HG02571 (cell line): ENCODE data around the gene CCDC13.

ENCODE experiments used
- ATAC-seq: cut with Tn5 transposase; IDR thresholded peaks from one replicate; pipeline ENCODE4 v1.9.1; 2021; ENCODE audit warnings: mild to moderate bottlenecking, moderate library complexity; ENCODE audit not compliant: unreplicated experiment

The CCDC13 gene

GRCh38 chr3:42734263-42734860, 38.7 kb downstream of the CCDC13 start:
- no peak for ATAC-seq

- ATAC-seq, result no peak
These were observed 39.4 kb downstream of the CCDC13 start for GRCh38 chr3:42733501-42734262.

- ATAC-seq, result no peak
These were observed 40.1 kb downstream of the CCDC13 start for GRCh38 chr3:42732829-42733459.

GRCh38 chr3:42732196-42732828, 40.7 kb downstream of the CCDC13 start:
- no peak for ATAC-seq

- no peak for ATAC-seq
These were observed 41.4 kb downstream of the CCDC13 start for GRCh38 chr3:42731476-42732195.

GRCh38 chr3:42730706-42731420, 42.2 kb downstream of the CCDC13 start:
- ATAC-seq, result no peak

- no peak for ATAC-seq
These were observed 42.8 kb downstream of the CCDC13 start for GRCh38 chr3:42730294-42730693.

- no peak for ATAC-seq
These were observed 43.5 kb downstream of the CCDC13 start for GRCh38 chr3:42729404-42730145.

- ATAC-seq, result no peak
These were observed 44.2 kb downstream of the CCDC13 start for GRCh38 chr3:42728668-42729364.

- no peak for ATAC-seq
These were observed 45.0 kb downstream of the CCDC13 start for GRCh38 chr3:42728056-42728455.

- ATAC-seq, result no peak
These were observed 47.6 kb downstream of the CCDC13 start for GRCh38 chr3:42725454-42725853.

- ATAC-seq, result no peak
These were observed 49.8 kb downstream of the CCDC13 start for GRCh38 chr3:42723219-42723618.
